ENCODE results near the gene DNAJC8. TPM values are rescaled to one million over a fixed set of nuclear protein-coding genes. Genes with fewer than 3 reads are reported as not detected.

Gene DNAJC8
- total RNA-seq, 1 experiment from 2014 or later = 135 TPM

- Histone ChIP-seq H3K4me1 (ENCODE audit: insufficient read depth, low read length, poor library complexity, severe bottlenecking) (peaks cover 5% of the 10 kb centered on the region), H3K36me3 (ENCODE audit: insufficient read depth, low read length, poor library complexity, severe bottlenecking) (peaks cover 7% of the 10 kb centered on the region), H3K27ac (ENCODE audit: low read depth, low read length, poor library complexity, severe bottlenecking) (no peak overlapping the region), H3K9me3 (ENCODE audit: low read depth, low read length, poor library complexity, severe bottlenecking) (no peaks in the 10 kb centered on the region), H3K27me3 (replicated peaks; ENCODE audit: insufficient read depth, low read depth, low read length, poor library complexity) (no peaks in the 10 kb centered on the region), H3K4me3 (ENCODE audit: low read depth, low read length, poor library complexity, severe bottlenecking) (no peak overlapping the region)
- ChIA-PET CTCF (no interaction called here), POLR2A (ENCODE audit: low non-redundant PET) (no interaction called here)
- BruUV-seq (replicated peaks) = no TSS peak
- no peak for TF ChIP-seq EZH2 (IDR thresholded peaks at IDR 0.05; ENCODE audit: borderline replicate concordance, low read depth, low read length, poor library complexity, severe bottlenecking)
- no peak for TF ChIP-seq CTCF (conservative IDR thresholded peaks at IDR 0.05; ENCODE audit: low read depth, low read length)
- intact Hi-C loops (cut with micrococcal nuclease; ENCODE audit: unreplicated experiment) = loop anchor here (10.0 kb wide), 1 partner anchor 275 kb away; no protein-coding TSS in a partner anchor
- DNase-seq (ENCODE audit: low spot score) = no peak
Measured at GRCh38 chr1:28240024-28240423, 7.2 kb upstream of the DNAJC8 start.

- TF ChIP-seq CTCF (conservative IDR thresholded peaks at IDR 0.05; ENCODE audit: low read depth, low read length) (no peak), EZH2 (IDR thresholded peaks at IDR 0.05; ENCODE audit: borderline replicate concordance, low read depth, low read length, poor library complexity, severe bottlenecking) (no peak)
- H3K4me3 ChIP-seq (ENCODE audit: low read depth, low read length, poor library complexity, severe bottlenecking) = no peak overlapping the region
- H3K27ac ChIP-seq (ENCODE audit: low read depth, low read length, poor library complexity, severe bottlenecking) = no peak overlapping the region
- no TSS peak for BruUV-seq (replicated peaks)
- no peak for DNase-seq (ENCODE audit: low spot score)
- H3K36me3 ChIP-seq (ENCODE audit: insufficient read depth, low read length, poor library complexity, severe bottlenecking) = peaks cover 7% of the 10 kb centered on the region
- ChIA-PET POLR2A (ENCODE audit: low non-redundant PET) (no interaction called here), CTCF (no interaction called here)
- peaks cover 5% of the 10 kb centered on the region for H3K4me1 ChIP-seq (ENCODE audit: insufficient read depth, low read length, poor library complexity, severe bottlenecking)
- no peaks in the 10 kb centered on the region for H3K27me3 ChIP-seq (replicated peaks; ENCODE audit: insufficient read depth, low read depth, low read length, poor library complexity)
- no peaks in the 10 kb centered on the region for H3K9me3 ChIP-seq (ENCODE audit: low read depth, low read length, poor library complexity, severe bottlenecking)
- intact Hi-C loops (cut with micrococcal nuclease; ENCODE audit: unreplicated experiment) = no loop called here
Measured at GRCh38 chr1:28239004-28239403, 6.2 kb upstream of the DNAJC8 start.

- CTCF ChIA-PET = interaction anchor here (1.3 kb wide), 1 partner anchor 12 kb away, joined by 7 read pairs; no protein-coding TSS in a partner anchor
- no peak for DNase-seq (ENCODE audit: low spot score)
- peak overlapping the region; percentile 97 for H3K4me3 ChIP-seq (ENCODE audit: low read depth, low read length, poor library complexity, severe bottlenecking)
Measured at GRCh38 chr1:28236656-28237322, 4.0 kb upstream of the DNAJC8 start.

More at GRCh38 chr1:28236656-28237322, 4.0 kb upstream of the DNAJC8 start:
- H3K9me3 ChIP-seq (ENCODE audit: low read depth, low read length, poor library complexity, severe bottlenecking) = no peaks in the 10 kb centered on the region
- no peaks in the 10 kb centered on the region for H3K27me3 ChIP-seq (replicated peaks; ENCODE audit: insufficient read depth, low read depth, low read length, poor library complexity)
- H3K27ac ChIP-seq (ENCODE audit: low read depth, low read length, poor library complexity, severe bottlenecking) = peak overlapping the region; percentile 82
- peaks cover 7% of the 10 kb centered on the region for H3K36me3 ChIP-seq (ENCODE audit: insufficient read depth, low read length, poor library complexity, severe bottlenecking)
- no peak for TF ChIP-seq CTCF (conservative IDR thresholded peaks at IDR 0.05; ENCODE audit: low read depth, low read length)
- no peak for TF ChIP-seq EZH2 (IDR thresholded peaks at IDR 0.05; ENCODE audit: borderline replicate concordance, low read depth, low read length, poor library complexity, severe bottlenecking)
- peaks cover 5% of the 10 kb centered on the region for H3K4me1 ChIP-seq (ENCODE audit: insufficient read depth, low read length, poor library complexity, severe bottlenecking)
- BruUV-seq (replicated peaks) = no TSS peak
- intact Hi-C loops (cut with micrococcal nuclease; ENCODE audit: unreplicated experiment) = no loop called here
- POLR2A ChIA-PET (ENCODE audit: low non-redundant PET) = no interaction called here
